ENCODE measurements around the gene MDN1.
"Not testable (repeated sequence)": the region's sequence is repeated elsewhere in the genome, so short reads cannot be mapped to it uniquely, and the experiment has no call there.

The MDN1 gene

GRCh38 chr6:89660981-89661380, 158.6 kb downstream of the MDN1 start:
- no peak for DNase-seq (ENCODE audit: low read depth, low spot score)

GRCh38 chr6:89657445-89658158, 162.0 kb downstream of the MDN1 start:
- DNase-seq (ENCODE audit: low read depth, low spot score): no peak

- DNase-seq (ENCODE audit: low read depth, low spot score): no peak
Observed at GRCh38 chr6:89655122-89655521, 164.5 kb downstream of the MDN1 start.

GRCh38 chr6:89650579-89650978, 169.0 kb downstream of the MDN1 start:
- no peak for DNase-seq (ENCODE audit: low read depth, low spot score)

GRCh38 chr6:89649682-89650081, 169.9 kb downstream of the MDN1 start:
- DNase-seq (ENCODE audit: low read depth, low spot score): no peak

GRCh38 chr6:89644864-89645263, 174.7 kb downstream of the MDN1 start:
- DNase-seq (ENCODE audit: low read depth, low spot score): no peak

- DNase-seq (ENCODE audit: low read depth, low spot score): no peak
Observed at GRCh38 chr6:89643406-89643805, 176.2 kb downstream of the MDN1 start.

- DNase-seq (ENCODE audit: low read depth, low spot score): no peak
Observed at GRCh38 chr6:89642956-89643355, 176.6 kb downstream of the MDN1 start.

GRCh38 chr6:89641581-89641980, 178.0 kb downstream of the MDN1 start:
- not testable (repeated sequence) for DNase-seq (ENCODE audit: low read depth, low spot score)

GRCh38 chr6:89640804-89641203, 178.8 kb downstream of the MDN1 start:
- no peak for DNase-seq (ENCODE audit: low read depth, low spot score)

- peak; percentile 80 for DNase-seq (ENCODE audit: low read depth, low spot score)
Observed at GRCh38 chr6:89638320-89639195, 181.0 kb downstream of the MDN1 start, which contains the start of gene LYRM2. Gene LYRM2 (minus strand): TSS chr6:89638747. CDS start chr6:89638716, 31 bp downstream.

GRCh38 chr6:89637960-89638319, 181.7 kb downstream of the MDN1 start:
- no peak for DNase-seq (ENCODE audit: low read depth, low spot score)

GRCh38 chr6:89636412-89636811, 183.2 kb downstream of the MDN1 start:
- DNase-seq (ENCODE audit: low read depth, low spot score): not testable (repeated sequence)

- no peak for DNase-seq (ENCODE audit: low read depth, low spot score)
Observed at GRCh38 chr6:89630488-89630887, 189.1 kb downstream of the MDN1 start.

GRCh38 chr6:89623749-89624148, 195.8 kb downstream of the MDN1 start:
- DNase-seq (ENCODE audit: low read depth, low spot score): no peak

GRCh38 chr6:89619567-89619966, 200.0 kb downstream of the MDN1 start:
- DNase-seq (ENCODE audit: low read depth, low spot score): no peak

GRCh38 chr6:89618026-89618425, 201.6 kb downstream of the MDN1 start:
- no peak for DNase-seq (ENCODE audit: low read depth, low spot score)

GRCh38 chr6:89616531-89616930, 203.1 kb downstream of the MDN1 start:
- DNase-seq (ENCODE audit: low read depth, low spot score): no peak

GRCh38 chr6:89615882-89616281, 203.7 kb downstream of the MDN1 start:
- DNase-seq (ENCODE audit: low read depth, low spot score): no peak

- no peak for DNase-seq (ENCODE audit: low read depth, low spot score)
Observed at GRCh38 chr6:89613790-89614189, 205.8 kb downstream of the MDN1 start.

- no peak for DNase-seq (ENCODE audit: low read depth, low spot score)
Observed at GRCh38 chr6:89612121-89612520, 207.5 kb downstream of the MDN1 start.

GRCh38 chr6:89611666-89612065, 207.9 kb downstream of the MDN1 start:
- DNase-seq (ENCODE audit: low read depth, low spot score): no peak

GRCh38 chr6:89610149-89610642, 209.4 kb downstream of the MDN1 start:
- peak; percentile 53 for DNase-seq (ENCODE audit: low read depth, low spot score)
